GM23338 (cell line): ENCODE results near the gene EIF4A2. TPM values are rescaled to one million over a fixed set of nuclear protein-coding genes. Genes with fewer than 3 reads are reported as not detected.

ENCODE experiments used
- EZH2 ChIP-seq: fragments of 200-600 bp; sonication (generic); IDR thresholded peaks from one replicate; pipeline ENCODE4 v1.8.0; 2017; ENCODE audit warnings: antibody characterized with exemption, mild to moderate bottlenecking, low read depth; ENCODE audit not compliant: unreplicated experiment
- EZH2phosphoT487 ChIP-seq: fragments of 200-600 bp; sonication (generic); IDR thresholded peaks from one replicate; pipeline ENCODE4 v1.8.1; 2018; ENCODE audit warnings: antibody characterized with exemption; ENCODE audit not compliant: unreplicated experiment
- NANOG ChIP-seq: IDR thresholded peaks from 2 replicates; pipeline ENCODE4 v1.6.1; 2016; ENCODE audit warnings: antibody characterized with exemption, borderline replicate concordance
- STAT1 ChIP-seq: IDR thresholded peaks from one replicate; pipeline ENCODE4 v1.6.1; 2016; ENCODE audit warnings: antibody characterized with exemption; ENCODE audit not compliant: unreplicated experiment
- ZNF114 ChIP-seq: fragments of 250-450 bp; sonication (Bioruptor Pico); IDR thresholded peaks from 2 replicates; pipeline ENCODE4 v1.5.0; 2020; ENCODE audit warnings: mild to moderate bottlenecking, moderate library complexity
- ZNF331 ChIP-seq: fragments of 250-450 bp; sonication (Bioruptor Pico); IDR thresholded peaks from 2 replicates; pipeline ENCODE4 v1.5.0; 2020; ENCODE audit warnings: low read depth, mild to moderate bottlenecking, moderate library complexity
- polyA plus RNA-seq: library from polyadenylated mRNA; unstranded; fragments of >200 nt; fragmentation: Nextera tagmentation; extraction: Ambion mirVana; gene quantifications from 2 replicates; pipeline ENCODE4 v1.2.1, GENCODE V29; 2016
- total RNA-seq: library from RNA; depleted of rRNA; stranded (reverse); fragments of >200 nt; shearing (Covaris generic); gene quantifications from 2 replicates; pipeline ENCODE4 v1.2.3, GENCODE V29; 2014
- TF ChIP-seq, protein P1 (sequence below): fragments of 250-450 bp; sonication (Bioruptor Pico); IDR thresholded peaks from 2 replicates; pipeline ENCODE4 v1.5.0; 2020; ENCODE audit warnings: mild to moderate bottlenecking, moderate library complexity
- TF ChIP-seq, protein P2 (sequence below): IDR thresholded peaks from 2 replicates; pipeline ENCODE4 v1.6.1; 2016; ENCODE audit warnings: antibody characterized with exemption

EIF4A2 gene
- total and polyA plus RNA-seq, 2 experiments from 2014 or later = 386 to 666 TPM

DNA sequence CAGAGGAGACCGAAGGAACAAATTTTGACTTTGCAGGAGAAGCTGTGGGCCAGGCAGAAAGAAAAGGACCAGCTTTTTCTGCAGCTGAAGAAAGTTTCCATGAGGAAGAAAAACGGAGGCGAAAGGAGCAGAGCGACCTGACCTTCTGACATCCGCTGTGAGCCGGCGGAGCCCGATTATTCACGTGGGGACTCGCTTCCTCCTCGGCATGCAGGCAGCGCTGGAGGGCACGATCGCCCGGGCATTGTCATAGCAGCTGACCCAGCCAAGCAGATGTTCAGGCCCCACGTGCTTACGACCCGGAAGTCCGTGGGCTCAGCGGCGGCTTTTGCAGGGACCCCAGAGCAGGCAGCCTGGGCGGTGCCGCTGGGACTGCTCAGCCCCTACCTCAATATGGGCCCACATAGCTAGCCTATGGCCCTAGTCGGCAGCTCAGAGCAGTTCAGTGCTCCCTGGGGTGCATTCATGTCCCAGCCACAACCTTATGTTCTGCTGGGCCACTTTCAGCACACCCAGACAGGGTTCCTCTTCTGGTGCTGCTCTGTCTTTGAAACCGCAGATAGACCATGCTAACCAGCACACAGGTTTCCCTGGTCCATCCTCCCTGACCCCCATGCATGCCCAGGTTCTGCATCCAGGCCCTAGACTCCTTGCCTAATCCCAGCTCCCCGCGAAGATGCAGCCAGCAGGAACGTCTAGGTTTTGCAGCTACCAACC is 10.5 kb upstream of the EIF4A2 start (continued):
- TF ChIP-seq, protein P1, sequence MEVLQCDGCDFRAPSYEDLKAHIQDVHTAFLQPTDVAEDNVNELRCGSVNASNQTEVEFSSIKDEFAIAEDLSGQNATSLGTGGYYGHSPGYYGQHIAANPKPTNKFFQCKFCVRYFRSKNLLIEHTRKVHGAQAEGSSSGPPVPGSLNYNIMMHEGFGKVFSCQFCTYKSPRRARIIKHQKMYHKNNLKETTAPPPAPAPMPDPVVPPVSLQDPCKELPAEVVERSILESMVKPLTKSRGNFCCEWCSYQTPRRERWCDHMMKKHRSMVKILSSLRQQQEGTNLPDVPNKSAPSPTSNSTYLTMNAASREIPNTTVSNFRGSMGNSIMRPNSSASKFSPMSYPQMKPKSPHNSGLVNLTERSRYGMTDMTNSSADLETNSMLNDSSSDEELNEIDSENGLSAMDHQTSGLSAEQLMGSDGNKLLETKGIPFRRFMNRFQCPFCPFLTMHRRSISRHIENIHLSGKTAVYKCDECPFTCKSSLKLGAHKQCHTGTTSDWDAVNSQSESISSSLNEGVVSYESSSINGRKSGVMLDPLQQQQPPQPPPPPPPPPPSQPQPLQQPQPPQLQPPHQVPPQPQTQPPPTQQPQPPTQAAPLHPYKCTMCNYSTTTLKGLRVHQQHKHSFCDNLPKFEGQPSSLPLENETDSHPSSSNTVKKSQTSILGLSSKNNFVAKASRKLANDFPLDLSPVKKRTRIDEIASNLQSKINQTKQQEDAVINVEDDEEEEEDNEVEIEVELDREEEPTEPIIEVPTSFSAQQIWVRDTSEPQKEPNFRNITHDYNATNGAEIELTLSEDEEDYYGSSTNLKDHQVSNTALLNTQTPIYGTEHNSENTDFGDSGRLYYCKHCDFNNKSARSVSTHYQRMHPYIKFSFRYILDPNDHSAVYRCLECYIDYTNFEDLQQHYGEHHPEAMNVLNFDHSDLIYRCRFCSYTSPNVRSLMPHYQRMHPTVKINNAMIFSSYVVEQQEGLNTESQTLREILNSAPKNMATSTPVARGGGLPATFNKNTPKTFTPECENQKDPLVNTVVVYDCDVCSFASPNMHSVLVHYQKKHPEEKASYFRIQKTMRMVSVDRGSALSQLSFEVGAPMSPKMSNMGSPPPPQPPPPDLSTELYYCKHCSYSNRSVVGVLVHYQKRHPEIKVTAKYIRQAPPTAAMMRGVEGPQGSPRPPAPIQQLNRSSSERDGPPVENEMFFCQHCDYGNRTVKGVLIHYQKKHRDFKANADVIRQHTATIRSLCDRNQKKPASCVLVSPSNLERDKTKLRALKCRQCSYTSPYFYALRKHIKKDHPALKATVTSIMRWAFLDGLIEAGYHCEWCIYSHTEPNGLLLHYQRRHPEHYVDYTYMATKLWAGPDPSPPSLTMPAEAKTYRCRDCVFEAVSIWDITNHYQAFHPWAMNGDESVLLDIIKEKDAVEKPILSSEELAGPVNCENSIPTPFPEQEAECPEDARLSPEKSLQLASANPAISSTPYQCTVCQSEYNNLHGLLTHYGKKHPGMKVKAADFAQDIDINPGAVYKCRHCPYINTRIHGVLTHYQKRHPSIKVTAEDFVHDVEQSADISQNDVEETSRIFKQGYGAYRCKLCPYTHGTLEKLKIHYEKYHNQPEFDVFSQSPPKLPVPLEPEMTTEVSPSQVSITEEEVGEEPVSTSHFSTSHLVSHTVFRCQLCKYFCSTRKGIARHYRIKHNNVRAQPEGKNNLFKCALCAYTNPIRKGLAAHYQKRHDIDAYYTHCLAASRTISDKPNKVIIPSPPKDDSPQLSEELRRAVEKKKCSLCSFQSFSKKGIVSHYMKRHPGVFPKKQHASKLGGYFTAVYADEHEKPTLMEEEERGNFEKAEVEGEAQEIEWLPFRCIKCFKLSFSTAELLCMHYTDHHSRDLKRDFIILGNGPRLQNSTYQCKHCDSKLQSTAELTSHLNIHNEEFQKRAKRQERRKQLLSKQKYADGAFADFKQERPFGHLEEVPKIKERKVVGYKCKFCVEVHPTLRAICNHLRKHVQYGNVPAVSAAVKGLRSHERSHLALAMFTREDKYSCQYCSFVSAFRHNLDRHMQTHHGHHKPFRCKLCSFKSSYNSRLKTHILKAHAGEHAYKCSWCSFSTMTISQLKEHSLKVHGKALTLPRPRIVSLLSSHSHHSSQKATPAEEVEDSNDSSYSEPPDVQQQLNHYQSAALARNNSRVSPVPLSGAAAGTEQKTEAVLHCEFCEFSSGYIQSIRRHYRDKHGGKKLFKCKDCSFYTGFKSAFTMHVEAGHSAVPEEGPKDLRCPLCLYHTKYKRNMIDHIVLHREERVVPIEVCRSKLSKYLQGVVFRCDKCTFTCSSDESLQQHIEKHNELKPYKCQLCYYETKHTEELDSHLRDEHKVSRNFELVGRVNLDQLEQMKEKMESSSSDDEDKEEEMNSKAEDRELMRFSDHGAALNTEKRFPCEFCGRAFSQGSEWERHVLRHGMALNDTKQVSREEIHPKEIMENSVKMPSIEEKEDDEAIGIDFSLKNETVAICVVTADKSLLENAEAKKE (CRISPR knock-in tag) = no peak
- TF ChIP-seq, protein P2, sequence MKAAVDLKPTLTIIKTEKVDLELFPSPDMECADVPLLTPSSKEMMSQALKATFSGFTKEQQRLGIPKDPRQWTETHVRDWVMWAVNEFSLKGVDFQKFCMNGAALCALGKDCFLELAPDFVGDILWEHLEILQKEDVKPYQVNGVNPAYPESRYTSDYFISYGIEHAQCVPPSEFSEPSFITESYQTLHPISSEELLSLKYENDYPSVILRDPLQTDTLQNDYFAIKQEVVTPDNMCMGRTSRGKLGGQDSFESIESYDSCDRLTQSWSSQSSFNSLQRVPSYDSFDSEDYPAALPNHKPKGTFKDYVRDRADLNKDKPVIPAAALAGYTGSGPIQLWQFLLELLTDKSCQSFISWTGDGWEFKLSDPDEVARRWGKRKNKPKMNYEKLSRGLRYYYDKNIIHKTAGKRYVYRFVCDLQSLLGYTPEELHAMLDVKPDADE = no peak
- TF ChIP-seq EZH2 (no peak), NANOG (no peak), ZNF331 (CRISPR knock-in tag) (no peak), EZH2phosphoT487 (no peak), STAT1 (no peak), ZNF114 (CRISPR knock-in tag) (no peak)
